GM19463 (cell line): Measurements from ENCODE around the gene POU2AF3.

ENCODE experiments used
- ATAC-seq: cut with Tn5 transposase; IDR thresholded peaks from one replicate; pipeline ENCODE4 v1.9.1; 2021; ENCODE audit warnings: mild to moderate bottlenecking, moderate library complexity; ENCODE audit not compliant: unreplicated experiment

POU2AF3 gene

DNA sequence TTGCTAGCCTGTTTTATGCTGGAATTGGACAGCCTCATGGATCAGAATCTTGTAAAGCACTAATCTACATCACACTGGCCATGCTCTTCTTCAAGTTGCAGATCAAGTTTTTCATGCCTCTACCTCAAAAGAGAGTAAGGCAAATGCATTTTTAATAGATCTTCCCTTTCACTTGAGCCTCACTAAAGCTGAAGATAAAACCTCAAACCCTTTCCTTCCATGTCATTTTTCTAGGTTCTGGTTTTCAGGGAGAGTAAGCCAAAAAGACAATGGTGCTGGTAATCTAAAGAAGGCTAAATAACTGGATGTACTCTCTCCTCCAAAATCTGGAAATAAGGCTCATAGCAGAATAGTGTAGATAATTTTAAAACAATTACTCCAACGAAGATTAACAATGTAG, 52.5 kb downstream of the POU2AF3 start:
- ATAC-seq = no peak

DNA sequence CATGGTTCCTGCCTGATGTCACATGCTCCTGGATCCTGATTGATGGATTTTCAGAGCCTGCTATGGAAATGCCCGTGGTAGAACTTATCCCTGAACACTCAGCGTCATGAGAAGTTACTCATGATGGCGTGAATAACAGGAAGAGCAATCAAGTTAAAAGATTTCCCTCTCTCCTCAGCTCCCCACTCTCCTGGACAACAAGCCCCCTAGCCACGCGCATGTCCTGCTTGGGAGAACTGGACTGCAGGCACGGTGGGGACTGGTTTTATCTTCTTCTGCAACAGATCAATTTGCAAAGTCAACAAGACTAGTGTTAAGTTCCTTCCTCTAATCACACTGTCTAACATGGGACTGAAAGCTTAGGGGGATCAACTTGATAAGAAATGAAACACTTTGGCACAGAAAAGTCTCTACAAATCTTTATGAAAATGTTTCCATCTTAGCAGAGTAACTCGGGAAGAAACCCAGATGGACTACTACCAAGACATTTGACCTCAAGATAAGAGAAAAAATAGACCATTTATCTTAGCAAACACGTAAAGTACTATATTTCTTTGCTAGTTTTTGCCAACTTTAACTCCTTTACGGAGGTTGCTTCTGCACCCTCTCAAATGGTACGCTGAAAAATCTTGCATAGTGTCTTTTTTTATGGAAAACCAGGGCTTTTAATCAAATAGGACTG, 53.2 kb downstream of the POU2AF3 start:
- no peak for ATAC-seq

DNA sequence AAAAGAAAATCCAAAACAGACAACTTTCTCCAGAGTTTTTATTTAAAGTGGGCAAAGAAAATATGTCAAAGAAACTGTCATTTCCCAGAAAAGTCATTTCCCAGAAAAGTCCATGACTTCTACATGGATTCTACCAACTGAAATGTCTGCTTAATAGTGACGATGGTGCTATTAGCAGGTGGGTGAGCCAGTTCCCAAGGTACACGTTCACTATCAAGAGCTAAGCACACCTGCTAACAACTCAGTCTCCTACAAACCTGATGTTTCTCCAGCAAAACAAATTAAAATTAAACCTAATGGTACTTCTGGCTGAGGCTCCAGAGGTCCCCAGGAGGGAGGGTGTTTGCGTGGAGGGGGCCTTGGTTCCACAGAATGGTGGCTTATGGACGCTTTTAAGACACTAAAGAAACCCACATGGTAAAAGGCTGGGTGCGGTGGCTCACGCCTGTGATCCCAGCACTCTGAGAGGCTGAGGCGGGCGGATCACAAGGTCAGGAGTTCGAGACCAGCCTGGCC, 53.9 kb downstream of the POU2AF3 start:
- ATAC-seq = no peak

DNA sequence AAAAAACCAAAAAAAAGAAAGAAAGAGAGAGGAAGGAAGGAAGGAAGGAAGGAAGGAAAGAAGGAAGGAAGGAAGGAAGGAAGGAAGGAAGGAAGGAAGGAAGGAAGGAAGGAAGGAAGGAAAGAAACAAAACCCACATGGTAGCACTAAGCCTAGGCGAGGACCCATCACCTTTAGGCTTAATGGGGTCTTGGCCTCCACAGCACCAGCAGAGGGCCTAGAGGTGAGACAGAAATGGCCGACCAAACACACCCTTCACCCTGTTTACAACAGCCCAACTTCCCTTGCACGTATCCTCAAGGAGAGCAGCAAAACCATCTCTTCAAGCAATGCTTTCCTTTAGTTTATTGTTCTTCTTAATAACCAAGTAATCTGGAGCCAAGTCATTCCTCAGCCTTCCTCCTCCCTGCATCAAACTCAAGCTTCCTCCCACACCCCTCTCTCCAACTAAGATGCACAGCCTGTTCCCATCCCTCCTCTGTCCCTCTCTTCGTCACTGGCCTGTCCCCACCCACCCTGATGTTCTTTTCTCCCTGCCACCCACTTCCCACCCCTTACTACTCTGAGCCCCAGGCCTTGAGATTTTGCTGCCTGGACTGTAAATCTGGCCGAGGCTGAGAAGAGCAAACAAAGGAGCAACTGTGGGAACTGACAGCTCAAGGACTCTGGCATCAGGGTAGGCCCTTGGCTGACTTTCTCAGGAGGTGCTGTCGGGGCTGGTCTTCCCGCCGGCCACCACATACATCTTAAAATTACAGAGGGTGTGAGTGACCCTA, 54.8 kb downstream of the POU2AF3 start:
- ATAC-seq = no peak

- no peak for ATAC-seq
Observed at GRCh38 chr11:111353776-111354600, 55.6 kb downstream of the POU2AF3 start.

- no peak for ATAC-seq
Observed at GRCh38 chr11:111354601-111354891, 56.2 kb downstream of the POU2AF3 start.

DNA sequence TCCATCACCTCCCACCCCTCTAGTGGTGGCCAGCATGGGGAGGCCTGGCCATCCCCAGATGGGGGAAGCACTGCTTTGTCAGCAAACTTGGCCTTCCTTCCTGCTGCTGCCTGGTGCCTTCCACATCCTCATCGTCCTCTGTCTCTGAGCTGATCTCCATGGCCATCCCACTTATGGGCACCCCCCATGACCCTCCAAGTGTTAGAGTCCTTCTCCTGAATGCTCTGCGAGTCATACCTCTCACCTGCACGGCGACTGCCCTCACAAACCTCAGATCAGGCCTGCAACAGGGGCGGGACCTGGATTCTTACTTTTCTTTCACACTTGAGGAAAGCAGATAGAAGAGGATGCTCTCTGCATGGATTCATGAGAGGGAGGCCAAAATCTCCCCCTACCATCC, 56.8 kb downstream of the POU2AF3 start:
- no peak for ATAC-seq

- ATAC-seq = no peak
Observed at GRCh38 chr11:111355956-111356659, 57.8 kb downstream of the POU2AF3 start.

GRCh38 chr11:111356660-111357048, 58.3 kb downstream of the POU2AF3 start:
- no peak for ATAC-seq

DNA sequence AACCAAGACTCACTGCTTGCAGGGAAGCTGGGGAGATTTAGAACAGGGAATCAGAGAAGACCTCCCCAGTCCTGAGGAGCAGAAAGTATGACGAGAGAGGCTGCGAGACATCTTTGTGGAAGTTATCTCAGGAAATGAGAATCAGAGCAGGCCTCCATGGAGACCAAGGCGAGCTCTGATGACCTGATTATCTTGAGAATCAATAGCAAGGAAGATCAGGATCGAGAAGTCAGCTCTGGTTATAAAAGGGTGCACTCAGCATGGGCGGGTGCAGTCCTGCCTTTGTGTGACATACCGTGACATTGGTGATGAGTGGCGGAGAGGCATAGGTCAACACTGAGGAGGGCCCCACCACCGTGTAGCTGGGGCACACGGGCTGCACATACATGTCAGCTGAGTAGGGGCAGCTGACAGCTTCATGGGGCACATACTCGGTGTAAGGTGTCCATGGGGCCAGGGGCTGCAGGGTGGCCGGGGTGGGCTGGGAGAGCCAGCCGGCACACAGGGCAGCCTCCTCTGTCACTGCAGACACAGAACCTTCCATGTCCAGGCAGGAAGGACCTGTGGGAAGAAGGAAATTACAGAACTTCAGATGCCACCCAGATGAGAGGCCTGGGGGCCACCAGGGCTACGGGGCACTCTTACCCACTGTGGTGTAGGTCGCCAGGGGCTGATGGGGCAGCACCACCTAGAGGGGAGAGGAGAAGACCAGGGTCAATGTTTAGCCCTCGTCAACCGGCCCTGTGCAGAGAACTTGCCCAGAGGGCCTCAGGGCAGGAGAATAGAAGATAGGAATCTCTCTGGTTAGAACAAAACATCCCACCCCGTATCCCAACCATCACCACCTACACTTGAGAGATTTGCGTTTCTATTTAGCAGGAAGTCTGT, 59.0 kb downstream of the POU2AF3 start:
- no peak for ATAC-seq
